IMR-90 (cell line): ENCODE results near the gene XAF1. TPM values are rescaled to one million over a fixed set of nuclear protein-coding genes. Genes with fewer than 3 reads are reported as not detected.
A peak's percentile ranks its signal among the peaks of the same experiment; 100 is the strongest.

Experiments
- ATAC-seq: fragments of 200-7000 bp; cut with Tn5 transposase; 2 replicates; pipeline ENCODE4 v1.9.1; 2020; ENCODE audit warnings: low read depth, mild to moderate bottlenecking, moderate library complexity
- BruUV-seq: library from RNA; stranded (reverse); fragments of 400-500 nt; replicated peaks from 2 replicates; lab custom pipeline; 2021; lab: Mats Ljungman, UMichigan
- CTCF ChIA-PET: fragments of 300-600 bp; formaldehyde crosslinking; extraction: SDS; loops from one replicate; lab custom pipeline; 2021; ENCODE audit warnings: antibody characterized with exemption; lab: Yijun Ruan, JAX
- POLR2A ChIA-PET: fragments of 300-600 bp; sonication (Branson Sonifier 250); formaldehyde crosslinking; loops from one replicate; lab custom pipeline; 2022; ENCODE audit warnings: antibody characterized with exemption; ENCODE audit not compliant: unreplicated experiment; lab: Charles Lee
- DNase-seq: peaks from one replicate; pipeline ENCODE4 v3.0.0; 2013
- H2AFZ ChIP-seq: replicated peaks from 2 replicates; pipeline ENCODE3; 2013; ENCODE audit warnings: low read length, mild to moderate bottlenecking; ENCODE audit not compliant: poor library complexity
- H2AK5ac ChIP-seq: 2 replicates; pipeline ENCODE4 v1.6.1; 2013; ENCODE audit warnings: low read depth, low read length, inconsistent platforms
- H2AK9ac ChIP-seq: replicated peaks from 2 replicates; pipeline ENCODE3; 2013; ENCODE audit warnings: mild to moderate bottlenecking, low read depth, low read length, moderate library complexity; ENCODE audit not compliant: poor library complexity
- H2BK120ac ChIP-seq: 2 replicates; pipeline ENCODE4 v1.6.1; 2013; ENCODE audit warnings: low read depth, low read length, inconsistent platforms
- H2BK15ac ChIP-seq: 3 replicates; pipeline ENCODE4 v1.6.1; 2013; ENCODE audit warnings: low read depth, low read length, inconsistent platforms
- H2BK20ac ChIP-seq: 2 replicates; pipeline ENCODE4 v1.6.1; 2013; ENCODE audit warnings: low read depth, mild to moderate bottlenecking, inconsistent platforms, low read length, moderate library complexity
- H2BK5ac ChIP-seq: 2 replicates; pipeline ENCODE4 v1.6.1; 2013; ENCODE audit warnings: mild to moderate bottlenecking, low read depth, low read length, inconsistent platforms; ENCODE audit not compliant: poor library complexity, severe bottlenecking
- H3K14ac ChIP-seq: replicated peaks from 2 replicates; pipeline ENCODE4 v1.6.1; 2013; ENCODE audit warnings: low read depth, low read length, inconsistent platforms
- H3K18ac ChIP-seq: 2 replicates; pipeline ENCODE4 v1.6.1; 2013; ENCODE audit warnings: low read depth, low read length, control low read depth
- H3K23ac ChIP-seq: 2 replicates; pipeline ENCODE4 v1.6.1; 2013; ENCODE audit warnings: low read depth, low read length, inconsistent platforms
- H3K27ac ChIP-seq: 2 replicates; pipeline ENCODE4 v1.5.1; 2013; ENCODE audit warnings: mild to moderate bottlenecking, control low read depth, low read length; ENCODE audit not compliant: insufficient read depth
- H3K27me3 ChIP-seq: 2 replicates; pipeline ENCODE4 v1.6.1; 2013; ENCODE audit warnings: low read length; ENCODE audit not compliant: control insufficient read depth, insufficient read depth
- H3K36me3 ChIP-seq: 2 replicates; pipeline ENCODE4 v1.6.1; 2013; ENCODE audit warnings: low read length, mixed read lengths; ENCODE audit not compliant: control insufficient read depth, insufficient read depth
- H3K4ac ChIP-seq: 2 replicates; pipeline ENCODE4 v1.6.1; 2013; ENCODE audit warnings: low read depth, low read length, inconsistent platforms
- H3K4me1 ChIP-seq: 2 replicates; pipeline ENCODE4 v1.6.1; 2013; ENCODE audit warnings: low read length, mixed read lengths; ENCODE audit not compliant: control insufficient read depth, insufficient read depth
- H3K4me2 ChIP-seq: 2 replicates; pipeline ENCODE4 v1.6.1; 2013; ENCODE audit warnings: low read depth, mild to moderate bottlenecking, control low read depth, low read length, moderate library complexity
- H3K4me3 ChIP-seq: 2 replicates; pipeline ENCODE4 v1.5.1; 2013; ENCODE audit warnings: low read depth, mild to moderate bottlenecking, control low read depth, low read length, moderate library complexity; ENCODE audit not compliant: insufficient read depth
- H3K56ac ChIP-seq: 2 replicates; pipeline ENCODE4 v1.6.1; 2013; ENCODE audit warnings: low read length, inconsistent platforms; ENCODE audit not compliant: insufficient read depth; ENCODE audit errors: extremely low read depth
- H3K79me1 ChIP-seq, 2 experiments: 2 replicates each; pipeline ENCODE4 v1.6.1; 2013; ENCODE audit warnings: low read length in 2 of 2, inconsistent platforms in 1 of 2, low read depth in 1 of 2
- H3K9ac ChIP-seq: 2 replicates; pipeline ENCODE4 v1.6.1; 2013; ENCODE audit warnings: low read depth, low read length, control low read depth
- H3K9me1 ChIP-seq: 2 replicates; pipeline ENCODE4 v1.6.1; 2013; ENCODE audit warnings: low read length, inconsistent platforms; ENCODE audit not compliant: insufficient read depth
- H3K9me3 ChIP-seq: 2 replicates; pipeline ENCODE4 v1.6.1; 2013; ENCODE audit warnings: low read length; ENCODE audit not compliant: control insufficient read depth, insufficient read depth
- H4K20me1 ChIP-seq: 2 replicates; pipeline ENCODE4 v1.6.1; 2013; ENCODE audit warnings: low read length, inconsistent platforms; ENCODE audit not compliant: insufficient read depth
- H4K5ac ChIP-seq: 2 replicates; pipeline ENCODE4 v1.6.1; 2013; ENCODE audit warnings: mild to moderate bottlenecking, low read depth, low read length, control low read depth
- H4K8ac ChIP-seq, 2 experiments: 2 replicates each; pipeline ENCODE4 v1.6.1; 2013; ENCODE audit warnings: low read depth in 2 of 2, low read length in 2 of 2, control low read depth in 1 of 2, inconsistent platforms in 1 of 2
- H4K91ac ChIP-seq: 2 replicates; pipeline ENCODE4 v1.6.1; 2013; ENCODE audit warnings: low read depth, low read length, inconsistent platforms; ENCODE audit not compliant: insufficient read depth
- MAFK ChIP-seq: IDR thresholded peaks from 2 replicates; pipeline ENCODE4 v1.6.1; 2012; ENCODE audit warnings: low read depth, low read length, improper control_type of control experiment
- SMC3 ChIP-seq: fragments of 150-350 bp; IDR thresholded peaks from 2 replicates; pipeline ENCODE4 v1.6.1; 2016; ENCODE audit warnings: low read depth, mild to moderate bottlenecking, antibody characterized with exemption, low read length, moderate library complexity
- WGBS, 2 experiments: methylation state at CpG; one replicate each; pipeline versions ENCODE4 v1.1.5 to v1.1.7; 2013; ENCODE audit warnings: missing lambda C conversion rate in 2 of 2; ENCODE audit not compliant: insufficient read length in 1 of 2; ENCODE audit errors: extremely low coverage in 2 of 2; 5-methylcytosine and 5-hydroxymethylcytosine counted together
- dilution Hi-C: fragments of 300-500 bp; cut with HindIII; formaldehyde crosslinking; loops from one replicate; pipeline ENCODE4 v1.14.3; 2018; ENCODE audit warnings: low sequenced_read_pairs; ENCODE audit not compliant: unreplicated experiment
- in situ Hi-C: fragments of 300-500 bp; cut with MboI; formaldehyde crosslinking; loops from 3 replicates; pipeline ENCODE4 v1.14.3; 2019; ENCODE audit warnings: low sequenced_read_pairs, inconsistent platforms, mixed read lengths
- intact Hi-C: fragments of 100-400 bp; cut with micrococcal nuclease; formaldehyde crosslinking; loops from 2 replicates; pipeline ENCODE4 v1.10.0; 2022
- polyA plus RNA-seq, 3 experiments: library from polyadenylated mRNA; depleted of rRNA; stranded (reverse); fragments of >200 nt; gene quantifications; 2 replicates each; pipeline ENCODE4 v1.2.3, GENCODE V29; 2012; ENCODE audit warnings: low replicate concordance in 1 of 3
- total RNA-seq: library from RNA; depleted of rRNA; stranded (reverse); fragments of >200 nt; gene quantifications from 2 replicates; pipeline ENCODE4 v1.2.3, GENCODE V29; 2012

XAF1 gene
- total and polyA plus RNA-seq, 2 of the 4 experiments (the other 2 are of a cell fraction), result 1.3 to 3.9 TPM

DNA sequence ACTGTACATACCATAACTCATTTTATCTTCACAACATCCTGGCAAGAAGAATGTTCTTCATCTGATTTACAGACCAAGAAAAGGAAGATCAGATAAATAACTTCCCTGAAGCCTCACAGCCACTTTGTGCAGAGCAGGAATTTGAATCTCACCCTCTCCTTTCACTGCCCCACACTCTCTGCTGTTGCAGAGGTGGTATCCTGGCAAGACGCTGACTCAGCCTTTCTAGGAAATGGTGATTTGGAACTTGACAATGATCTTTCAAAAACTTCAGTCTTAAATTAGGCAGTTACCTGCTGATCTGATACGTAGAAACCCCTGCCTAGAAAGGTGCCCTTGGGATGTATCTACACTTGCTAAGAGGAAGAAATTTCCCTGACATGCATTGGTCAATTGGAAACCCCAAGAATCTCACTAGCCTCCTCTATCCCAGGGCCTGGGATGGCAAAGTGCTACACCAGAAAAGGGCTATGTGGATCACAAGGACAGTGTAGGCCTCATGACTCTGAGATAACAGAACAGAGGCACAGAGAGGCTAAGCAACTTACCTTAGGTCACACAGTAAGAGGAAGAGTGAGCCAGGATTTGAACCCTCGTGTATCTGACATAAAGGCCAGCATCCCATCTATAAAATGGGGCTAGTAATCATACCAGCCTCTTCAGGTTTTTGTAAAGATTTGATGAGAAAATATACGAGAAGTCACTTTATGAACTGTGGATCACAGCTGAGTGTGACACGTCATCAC is 38.1 kb downstream of the XAF1 start:
- Histone ChIP-seq H4K91ac (no peak overlapping the region), H3K27ac (no peak overlapping the region), H4K20me1 (no peaks in the 10 kb centered on the region), H3K9me3 (no peaks in the 10 kb centered on the region), H2AFZ (no peak overlapping the region), H3K9ac (no peak overlapping the region), H3K9me1 (no peaks in the 10 kb centered on the region), H3K18ac (no peak overlapping the region), H3K27me3 (peaks cover 18% of the 10 kb centered on the region), H3K56ac (no peak overlapping the region), H3K4me2 (no peak overlapping the region), H3K4me1 (no peaks in the 10 kb centered on the region), H2BK5ac (no peak overlapping the region), H3K4ac (no peak overlapping the region), H3K23ac (no peak overlapping the region), H3K4me3 (no peak overlapping the region), H2BK20ac (no peak overlapping the region), H4K8ac (no peak overlapping the region), H4K5ac (no peak overlapping the region), H2BK15ac (no peak overlapping the region), H3K36me3 (no peaks in the 10 kb centered on the region), H2AK9ac (no peak overlapping the region), H2BK120ac (no peak overlapping the region), H2AK5ac (no peak overlapping the region), H3K14ac (no peak overlapping the region), H3K79me1 (no peaks in the 10 kb centered on the region)
- dilution Hi-C loops (no loop called here), intact Hi-C loops (no loop called here), in situ Hi-C loops (loop anchor here (10.0 kb wide), 1 partner anchor 129 kb away; no protein-coding TSS in a partner anchor)
- ATAC-seq (no peak), DNase-seq (no peak)
- no TSS peak for BruUV-seq
- WGBS, 2 experiments, result no CpG with 5 or more reads among the region's 5 CpGs
- POLR2A ChIA-PET, result no interaction called here
- CTCF ChIA-PET, result no interaction called here
- TF ChIP-seq SMC3, result no peak
- peak; percentile 95 for TF ChIP-seq MAFK
